K562 (cell line): ENCODE measurements around the gene PFN3.

Experiments
- EZH2 ChIP-seq: IDR thresholded peaks from 2 replicates; pipeline ENCODE4 v1.6.1; 2012; ENCODE audit warnings: low read depth, mild to moderate bottlenecking, inconsistent platforms, low read length, borderline replicate concordance
- ZBTB7A ChIP-seq: IDR thresholded peaks from 2 replicates; pipeline ENCODE4 v1.6.1; 2011; ENCODE audit warnings: low read depth, mild to moderate bottlenecking, low read length, moderate library complexity, borderline replicate concordance; ENCODE audit not compliant: control insufficient read depth
- TF ChIP-seq, protein P1 (sequence below): sonication (generic); formaldehyde crosslinking; IDR thresholded peaks from 2 replicates; pipeline ENCODE4 v1.8.1; 2022; ENCODE audit warnings: missing genetic modification reagents

- TF ChIP-seq, protein P1, sequence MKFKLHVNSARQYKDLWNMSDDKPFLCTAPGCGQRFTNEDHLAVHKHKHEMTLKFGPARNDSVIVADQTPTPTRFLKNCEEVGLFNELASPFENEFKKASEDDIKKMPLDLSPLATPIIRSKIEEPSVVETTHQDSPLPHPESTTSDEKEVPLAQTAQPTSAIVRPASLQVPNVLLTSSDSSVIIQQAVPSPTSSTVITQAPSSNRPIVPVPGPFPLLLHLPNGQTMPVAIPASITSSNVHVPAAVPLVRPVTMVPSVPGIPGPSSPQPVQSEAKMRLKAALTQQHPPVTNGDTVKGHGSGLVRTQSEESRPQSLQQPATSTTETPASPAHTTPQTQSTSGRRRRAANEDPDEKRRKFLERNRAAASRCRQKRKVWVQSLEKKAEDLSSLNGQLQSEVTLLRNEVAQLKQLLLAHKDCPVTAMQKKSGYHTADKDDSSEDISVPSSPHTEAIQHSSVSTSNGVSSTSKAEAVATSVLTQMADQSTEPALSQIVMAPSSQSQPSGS (CRISPR knock-in tag): no peak
- TF ChIP-seq ZBTB7A (no peak), EZH2 (no peak)
These were observed 47.9 kb upstream of the PFN3 start for GRCh38 chr5:177448244-177448950.
